MG63 (cell line): ENCODE results near the gene FOXP1. TPM values are rescaled to one million over a fixed set of nuclear protein-coding genes. Genes with fewer than 3 reads are reported as not detected.

Source experiments
- DNase-seq: peaks from one replicate; pipeline ENCODE4 v3.0.0-alpha.2; 2020
- H3K27me3 ChIP-seq: fragments of 250-450 bp; sonication (Bioruptor Pico); 2 replicates; pipeline ENCODE4 v1.5.1; 2020; ENCODE audit warnings: mild to moderate bottlenecking, moderate library complexity
- H3K36me3 ChIP-seq: fragments of 250-450 bp; sonication (Bioruptor Pico); 2 replicates; pipeline ENCODE4 v1.5.1; 2020; ENCODE audit warnings: mild to moderate bottlenecking, moderate library complexity
- H3K4me3 ChIP-seq: fragments of 250-450 bp; sonication (Bioruptor Pico); 2 replicates; pipeline ENCODE4 v1.5.1; 2020; ENCODE audit warnings: mild to moderate bottlenecking, moderate library complexity
- H3K9me3 ChIP-seq: fragments of 250-450 bp; sonication (Bioruptor Pico); 2 replicates; pipeline ENCODE4 v1.5.1; 2020; ENCODE audit warnings: mild to moderate bottlenecking, moderate library complexity
- total RNA-seq: library from RNA; depleted of rRNA; stranded (reverse); fragments of >200 nt; shearing (Covaris generic); gene quantifications from 2 replicates; pipeline ENCODE4 v1.2.3, GENCODE V29; 2014; ENCODE audit warnings: low replicate concordance

The FOXP1 gene
- total RNA-seq, 1 experiment from 2014 or later = 15.0 TPM

GRCh38 chr3:71598292-71598691, 14.8 kb upstream of the FOXP1 start:
- no peak overlapping the region for H3K4me3 ChIP-seq
- H3K27me3 ChIP-seq = no peaks in the 10 kb centered on the region
- no peaks in the 10 kb centered on the region for H3K36me3 ChIP-seq
- no peak for DNase-seq
- no peaks in the 10 kb centered on the region for H3K9me3 ChIP-seq

- Histone ChIP-seq H3K27me3 (no peaks in the 10 kb centered on the region), H3K9me3 (no peaks in the 10 kb centered on the region), H3K4me3 (no peak overlapping the region), H3K36me3 (no peaks in the 10 kb centered on the region)
- no peak for DNase-seq
These were observed 13.8 kb upstream of the FOXP1 start for GRCh38 chr3:71597286-71597685.

GRCh38 chr3:71593106-71593505, 9.6 kb upstream of the FOXP1 start:
- Histone ChIP-seq H3K4me3 (no peak overlapping the region), H3K36me3 (no peaks in the 10 kb centered on the region), H3K27me3 (no peaks in the 10 kb centered on the region), H3K9me3 (no peaks in the 10 kb centered on the region)
- DNase-seq = no peak

GRCh38 chr3:71591101-71591500, 7.6 kb upstream of the FOXP1 start:
- no peak for DNase-seq
- H3K4me3 ChIP-seq = no peak overlapping the region
- H3K27me3 ChIP-seq = no peaks in the 10 kb centered on the region
- no peaks in the 10 kb centered on the region for H3K9me3 ChIP-seq
- H3K36me3 ChIP-seq = no peaks in the 10 kb centered on the region

- H3K36me3 ChIP-seq = no peaks in the 10 kb centered on the region
- no peaks in the 10 kb centered on the region for H3K9me3 ChIP-seq
- no peaks in the 10 kb centered on the region for H3K27me3 ChIP-seq
- no peak for DNase-seq
- no peak overlapping the region for H3K4me3 ChIP-seq
These were observed 5.6 kb upstream of the FOXP1 start for GRCh38 chr3:71589132-71589531.

GRCh38 chr3:71587958-71588357, 4.4 kb upstream of the FOXP1 start:
- no peaks in the 10 kb centered on the region for H3K36me3 ChIP-seq
- no peaks in the 10 kb centered on the region for H3K9me3 ChIP-seq
- DNase-seq = no peak
- H3K27me3 ChIP-seq = no peaks in the 10 kb centered on the region
- H3K4me3 ChIP-seq = no peak overlapping the region

- Histone ChIP-seq H3K36me3 (no peaks in the 10 kb centered on the region), H3K27me3 (no peaks in the 10 kb centered on the region), H3K9me3 (no peaks in the 10 kb centered on the region), H3K4me3 (no peak overlapping the region)
- DNase-seq = no peak
These were observed 3.3 kb upstream of the FOXP1 start for GRCh38 chr3:71586810-71587242.

- H3K9me3 ChIP-seq = no peaks in the 10 kb centered on the region
- H3K36me3 ChIP-seq = no peaks in the 10 kb centered on the region
- no peaks in the 10 kb centered on the region for H3K27me3 ChIP-seq
- no peak for DNase-seq
- H3K4me3 ChIP-seq = no peak overlapping the region
These were observed 2.6 kb upstream of the FOXP1 start for GRCh38 chr3:71585887-71586809.

GRCh38 chr3:71585131-71585530, 1.6 kb upstream of the FOXP1 start:
- Histone ChIP-seq H3K36me3 (no peaks in the 10 kb centered on the region), H3K27me3 (no peaks in the 10 kb centered on the region), H3K9me3 (no peaks in the 10 kb centered on the region), H3K4me3 (peak overlapping the region; percentile 53)
- DNase-seq = no peak

GRCh38 chr3:71584394-71585011, 975 bp upstream of the FOXP1 start:
- Histone ChIP-seq H3K27me3 (no peaks in the 10 kb centered on the region), H3K9me3 (no peaks in the 10 kb centered on the region), H3K4me3 (peak overlapping the region; percentile 53), H3K36me3 (no peaks in the 10 kb centered on the region)
- DNase-seq = peak; percentile 43

GRCh38 chr3:71582612-71583565, 639 bp downstream of the FOXP1 start:
- Histone ChIP-seq H3K36me3 (no peaks in the 10 kb centered on the region), H3K27me3 (no peaks in the 10 kb centered on the region), H3K9me3 (no peaks in the 10 kb centered on the region), H3K4me3 (peak overlapping the region; percentile 69)
- peak; percentile 82 for DNase-seq

GRCh38 chr3:71582036-71582611, 1.4 kb downstream of the FOXP1 start:
- H3K4me3 ChIP-seq = peak overlapping the region; percentile 69
- H3K36me3 ChIP-seq = no peaks in the 10 kb centered on the region
- DNase-seq = peak; percentile 67
- no peaks in the 10 kb centered on the region for H3K9me3 ChIP-seq
- H3K27me3 ChIP-seq = no peaks in the 10 kb centered on the region

- DNase-seq = peak; percentile 8
These were observed 2.0 kb downstream of the FOXP1 start for GRCh38 chr3:71581457-71582035.

GRCh38 chr3:71580636-71581456, 2.7 kb downstream of the FOXP1 start:
- no peak for DNase-seq
- H3K9me3 ChIP-seq = no peaks in the 10 kb centered on the region
- peak overlapping the region; percentile 69 for H3K4me3 ChIP-seq

More at GRCh38 chr3:71581457-71582035, 2.0 kb downstream of the FOXP1 start:
- H3K27me3 ChIP-seq = no peaks in the 10 kb centered on the region
- H3K9me3 ChIP-seq = no peaks in the 10 kb centered on the region
- peak overlapping the region; percentile 69 for H3K4me3 ChIP-seq
- no peaks in the 10 kb centered on the region for H3K36me3 ChIP-seq

GRCh38 chr3:71579935-71580406, 3.6 kb downstream of the FOXP1 start:
- DNase-seq = peak; percentile 44
- Histone ChIP-seq H3K36me3 (no peaks in the 10 kb centered on the region), H3K4me3 (peak overlapping the region; percentile 69)

More at GRCh38 chr3:71580636-71581456, 2.7 kb downstream of the FOXP1 start:
- no peaks in the 10 kb centered on the region for H3K36me3 ChIP-seq
- H3K27me3 ChIP-seq = no peaks in the 10 kb centered on the region

More at GRCh38 chr3:71579935-71580406, 3.6 kb downstream of the FOXP1 start:
- Histone ChIP-seq H3K9me3 (no peaks in the 10 kb centered on the region), H3K27me3 (no peaks in the 10 kb centered on the region)
